Amygdala (tissue), 56 donors: ENCODE measurements around the gene TRPM3.
A peak's percentile ranks its signal among the peaks of the same experiment; 100 is the strongest.

Experiments
- DNase-seq, 56 donors: peaks; one replicate each; lab custom pipeline; 2025; lab: John Stamatoyannopoulos, UW

The TRPM3 gene

GRCh38 chr9:70480405-70480980 is 640.9 kb downstream of the TRPM3 start:
- peak in 49 of 56 donors; percentile 14 to 86 (median 55) for DNase-seq

- peak in 1 of 56 donors; percentile 25 for DNase-seq
Observed at GRCh38 chr9:70479880-70480291, 641.5 kb downstream of the TRPM3 start.
